Bronchial epithelial cell (primary cell): Measurements from ENCODE around the gene TCTN2. TPM values are rescaled to one million over a fixed set of nuclear protein-coding genes. Genes with fewer than 3 reads are reported as not detected.

Experiments used
- DNase-seq: peaks from one replicate; pipeline ENCODE4 v3.0.0-alpha.2; 2010; ENCODE audit warnings: low read depth
- FAIRE-seq: peaks from 2 replicates; lab custom pipeline; 2011; peaks lifted over from hg19 to GRCh38; lab: Jason Lieb, UNC
- H3K27me3 ChIP-seq: 2 replicates; pipeline ENCODE4 v1.5.1; 2011; ENCODE audit warnings: low read length; ENCODE audit not compliant: control insufficient read depth, insufficient read depth
- H3K36me3 ChIP-seq: 2 replicates; pipeline ENCODE4 v1.5.1; 2011; ENCODE audit warnings: low read length; ENCODE audit not compliant: control insufficient read depth, insufficient read depth
- H3K4me3 ChIP-seq: 2 replicates; pipeline ENCODE4 v1.5.1; 2011; ENCODE audit warnings: mild to moderate bottlenecking, low read depth, low read length, control low read depth
- CTCF ChIP-seq: IDR thresholded peaks from 2 replicates; pipeline ENCODE4 v1.5.1; 2011; ENCODE audit warnings: mild to moderate bottlenecking, moderate library complexity, low read length, control low read depth, inconsistent platforms; ENCODE audit not compliant: insufficient read depth, severe bottlenecking
- total RNA-seq: library from RNA; depleted of rRNA; stranded (reverse); fragments of >200 nt; gene quantifications from 2 replicates; pipeline ENCODE4 v1.2.1, GENCODE V29; 2014

The TCTN2 gene
- total RNA-seq, 1 donor from 2014 or later: 3.9 TPM

- no peak for TF ChIP-seq CTCF
- FAIRE-seq: no peak
- Histone ChIP-seq H3K4me3 (no peak overlapping the region), H3K36me3 (peaks cover 2% of the 10 kb centered on the region), H3K27me3 (no peaks in the 10 kb centered on the region)
- peak; percentile 82 for DNase-seq
These were observed 25.3 kb downstream of the TCTN2 start for GRCh38 chr12:123696207-123696606.

- Histone ChIP-seq H3K36me3 (peaks cover 2% of the 10 kb centered on the region), H3K27me3 (no peaks in the 10 kb centered on the region), H3K4me3 (no peak overlapping the region)
- TF ChIP-seq CTCF: no peak
- FAIRE-seq: no peak
- no peak for DNase-seq
These were observed 25.7 kb downstream of the TCTN2 start for GRCh38 chr12:123696646-123697045.

- DNase-seq (no peak), FAIRE-seq (no peak)
- Histone ChIP-seq H3K4me3 (no peak overlapping the region), H3K36me3 (no peaks in the 10 kb centered on the region), H3K27me3 (no peaks in the 10 kb centered on the region)
- TF ChIP-seq CTCF: no peak
These were observed 35.0 kb downstream of the TCTN2 start for GRCh38 chr12:123705935-123706334.

- H3K36me3 ChIP-seq: no peaks in the 10 kb centered on the region
These were observed 36.6 kb downstream of the TCTN2 start for GRCh38 chr12:123707466-123707865.

GRCh38 chr12:123712780-123713319 lies 41.9 kb downstream of the TCTN2 start:
- Histone ChIP-seq H3K4me3 (peak overlapping the region; percentile 95), H3K27me3 (no peaks in the 10 kb centered on the region), H3K36me3 (no peaks in the 10 kb centered on the region)
- FAIRE-seq (no peak), DNase-seq (no peak)
- TF ChIP-seq CTCF: no peak

More at GRCh38 chr12:123707466-123707865, 36.6 kb downstream of the TCTN2 start:
- DNase-seq (no peak), FAIRE-seq (no peak)
- TF ChIP-seq CTCF: no peak
- Histone ChIP-seq H3K27me3 (no peaks in the 10 kb centered on the region), H3K4me3 (no peak overlapping the region)

- peak overlapping the region; percentile 95 for H3K4me3 ChIP-seq
- H3K36me3 ChIP-seq: no peaks in the 10 kb centered on the region
- FAIRE-seq (no peak), DNase-seq (peak; percentile 37)
- no peak for TF ChIP-seq CTCF
- no peaks in the 10 kb centered on the region for H3K27me3 ChIP-seq
These were observed 42.5 kb downstream of the TCTN2 start for GRCh38 chr12:123713398-123713797.
